NT2/D1 (cell line): ENCODE results near the gene PHF2.

Source experiments
- SUZ12 ChIP-seq: IDR thresholded peaks from 2 replicates; pipeline ENCODE4 v1.6.1; 2011; ENCODE audit not compliant: insufficient read length, insufficient read depth; ENCODE audit errors: extremely low read depth
- YY1 ChIP-seq: IDR thresholded peaks from 2 replicates; pipeline ENCODE4 v1.6.1; 2011; ENCODE audit not compliant: insufficient read length, insufficient read depth
- ZNF274 ChIP-seq: IDR thresholded peaks from 2 replicates; pipeline ENCODE4 v1.6.1; 2011; ENCODE audit warnings: mild to moderate bottlenecking, low read depth, low read length

- no peak for TF ChIP-seq YY1
- TF ChIP-seq ZNF274, result no peak
- no peak for TF ChIP-seq SUZ12
These were observed 121.2 kb downstream of the PHF2 start for GRCh38 chr9:93697352-93698139.
